Kidney epithelial cell (primary cell): ENCODE measurements around the gene ARAP3. TPM values are rescaled to one million over a fixed set of nuclear protein-coding genes. Genes with fewer than 3 reads are reported as not detected.
"Not testable (repeated sequence)": the region's sequence is repeated elsewhere in the genome, so short reads cannot be mapped to it uniquely, and the experiment has no call there.

ENCODE experiments used
- DNase-seq: peaks from one replicate; pipeline ENCODE4 v3.0.0-alpha.2; 2010; ENCODE audit warnings: low read depth
- H3K27me3 ChIP-seq: 2 replicates; pipeline ENCODE4 v1.6.0; 2011; ENCODE audit warnings: low read length; ENCODE audit not compliant: control insufficient read depth, insufficient read depth
- H3K36me3 ChIP-seq: 2 replicates; pipeline ENCODE4 v1.5.1; 2011; ENCODE audit warnings: low read length; ENCODE audit not compliant: control insufficient read depth, insufficient read depth
- H3K4me3 ChIP-seq: 2 replicates; pipeline ENCODE4 v1.5.1; 2011; ENCODE audit warnings: low read depth, mild to moderate bottlenecking, control low read depth, low read length
- total RNA-seq: library from RNA; depleted of rRNA; stranded (reverse); fragments of >200 nt; gene quantifications from 2 replicates; pipeline ENCODE4 v1.2.3, GENCODE V29; 2015
- TF ChIP-seq, protein P1 (sequence below): IDR thresholded peaks from 2 replicates; pipeline ENCODE4 v1.5.1; 2011; ENCODE audit warnings: mild to moderate bottlenecking, moderate library complexity, low read length, control low read depth, inconsistent platforms; ENCODE audit not compliant: insufficient read depth, poor library complexity, severe bottlenecking

ARAP3 gene
- total RNA-seq, result 9.2 and 10.8 TPM in 2 replicates

DNA sequence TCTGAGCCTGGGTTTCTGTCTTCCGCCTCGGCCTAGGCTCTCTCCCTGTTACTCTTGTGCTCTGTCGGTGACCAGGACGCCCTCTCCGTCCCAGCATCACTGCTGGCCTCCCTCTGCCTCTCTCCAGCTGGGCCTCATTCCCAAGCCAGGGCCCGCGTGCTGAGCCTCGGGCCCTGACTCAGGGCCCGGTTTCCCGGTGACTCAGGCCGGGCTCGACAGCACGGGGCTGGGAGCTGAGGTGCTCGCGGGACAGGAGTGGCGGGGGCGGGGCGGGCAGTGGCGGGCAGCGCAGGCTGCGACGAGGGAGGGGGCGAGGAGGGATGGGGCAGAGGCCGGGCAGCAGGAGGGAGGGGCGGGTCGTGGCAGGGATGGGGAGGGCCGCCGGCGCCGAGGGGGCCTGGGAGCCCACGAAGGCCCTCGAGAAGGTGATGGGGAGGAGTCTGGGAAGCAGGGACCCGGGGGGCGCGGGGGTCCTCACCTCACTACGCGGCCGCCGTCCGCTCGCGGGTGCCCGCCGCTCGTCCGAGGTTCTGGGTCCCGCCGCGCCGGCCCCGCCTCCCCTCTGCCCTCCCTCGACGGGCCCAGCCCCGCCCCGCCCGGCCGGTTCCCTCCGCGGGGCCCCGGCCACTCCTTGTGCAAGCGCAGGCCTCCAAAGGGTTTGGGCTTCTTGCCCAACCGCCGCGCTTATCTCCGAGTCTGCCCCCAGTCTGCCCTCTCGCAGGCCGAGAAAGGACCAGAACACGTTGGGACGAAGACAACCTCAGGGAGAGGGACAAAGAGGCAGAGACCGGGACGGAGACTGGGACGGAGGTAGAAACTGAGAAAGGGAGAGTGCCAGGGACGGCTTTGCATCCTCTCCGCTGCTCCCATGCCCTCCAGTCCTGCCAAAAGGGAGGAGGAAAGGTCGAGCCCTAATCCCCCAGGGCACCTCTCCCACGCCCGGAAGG, at the start of gene ARAP3:
ARAP3 (minus strand) TSS at position 536 of the 947 bp plus-strand sequence. CDS start 1,744 bp downstream, outside the sequence.
- peak; percentile 47 for DNase-seq
- Histone ChIP-seq H3K4me3 (peak within 1 kb of the TSS; percentile 42), H3K36me3 (no peaks in the 10 kb centered on the region), H3K27me3 (no peaks in the 10 kb centered on the region)
- TF ChIP-seq, protein P1, sequence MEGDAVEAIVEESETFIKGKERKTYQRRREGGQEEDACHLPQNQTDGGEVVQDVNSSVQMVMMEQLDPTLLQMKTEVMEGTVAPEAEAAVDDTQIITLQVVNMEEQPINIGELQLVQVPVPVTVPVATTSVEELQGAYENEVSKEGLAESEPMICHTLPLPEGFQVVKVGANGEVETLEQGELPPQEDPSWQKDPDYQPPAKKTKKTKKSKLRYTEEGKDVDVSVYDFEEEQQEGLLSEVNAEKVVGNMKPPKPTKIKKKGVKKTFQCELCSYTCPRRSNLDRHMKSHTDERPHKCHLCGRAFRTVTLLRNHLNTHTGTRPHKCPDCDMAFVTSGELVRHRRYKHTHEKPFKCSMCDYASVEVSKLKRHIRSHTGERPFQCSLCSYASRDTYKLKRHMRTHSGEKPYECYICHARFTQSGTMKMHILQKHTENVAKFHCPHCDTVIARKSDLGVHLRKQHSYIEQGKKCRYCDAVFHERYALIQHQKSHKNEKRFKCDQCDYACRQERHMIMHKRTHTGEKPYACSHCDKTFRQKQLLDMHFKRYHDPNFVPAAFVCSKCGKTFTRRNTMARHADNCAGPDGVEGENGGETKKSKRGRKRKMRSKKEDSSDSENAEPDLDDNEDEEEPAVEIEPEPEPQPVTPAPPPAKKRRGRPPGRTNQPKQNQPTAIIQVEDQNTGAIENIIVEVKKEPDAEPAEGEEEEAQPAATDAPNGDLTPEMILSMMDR, result no peak

DNA sequence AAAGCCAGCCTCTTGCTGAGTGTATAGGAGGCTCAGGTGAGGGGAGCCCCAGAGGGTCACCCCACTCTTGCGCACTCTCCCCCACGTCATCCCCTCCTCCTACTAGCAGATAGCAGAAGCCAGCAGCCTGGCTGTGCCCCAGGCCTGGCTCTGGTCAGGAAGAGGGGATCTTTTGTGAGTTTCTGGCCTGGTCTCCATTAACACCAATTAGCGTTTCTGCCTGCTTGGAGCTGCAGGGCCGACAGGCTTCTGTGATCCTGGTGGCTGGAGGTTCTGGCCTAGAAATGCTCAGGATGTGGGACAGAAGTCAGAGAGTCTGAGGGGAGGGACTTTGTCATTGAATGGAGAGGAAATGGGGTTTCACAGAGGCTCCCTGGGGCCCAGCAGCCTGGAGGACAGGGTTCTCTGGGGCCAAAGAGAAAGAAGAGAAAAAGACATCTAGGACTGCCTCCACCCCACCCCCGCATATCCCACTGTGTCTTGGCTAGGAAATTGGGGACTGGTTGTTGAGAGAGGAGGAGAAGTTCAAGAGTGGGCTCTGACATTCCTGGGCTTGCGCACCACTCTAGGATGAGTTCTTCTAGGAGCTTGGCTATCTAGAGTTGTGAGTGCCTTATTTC, 47.5 kb upstream of the ARAP3 start:
- TF ChIP-seq, protein P1, result no peak
- peaks cover 10% of the 10 kb centered on the region for H3K27me3 ChIP-seq
- no peak for DNase-seq
- H3K4me3 ChIP-seq, result no peak overlapping the region
- no peaks in the 10 kb centered on the region for H3K36me3 ChIP-seq

DNA sequence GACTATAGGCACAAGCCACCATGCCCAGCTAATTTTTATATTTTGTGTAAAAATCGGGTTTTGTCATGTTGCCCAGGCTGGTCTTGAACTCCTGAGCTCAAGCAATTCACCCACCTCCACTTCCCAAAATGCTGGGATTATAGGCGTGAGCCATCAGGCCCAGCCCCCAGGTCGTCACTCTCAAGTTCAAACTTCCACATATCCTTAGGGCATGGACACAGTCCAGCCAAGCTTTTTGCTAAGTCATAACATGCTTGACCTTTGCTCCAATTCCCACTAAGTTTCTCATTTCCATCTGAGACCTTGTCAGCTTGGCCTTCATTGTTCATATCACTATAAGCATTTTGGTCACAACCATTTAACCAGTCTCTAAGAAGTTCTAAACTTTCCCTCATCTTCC, 43.9 kb upstream of the ARAP3 start:
- TF ChIP-seq, protein P1, result no peak
- no peaks in the 10 kb centered on the region for H3K36me3 ChIP-seq
- no peak for DNase-seq
- H3K27me3 ChIP-seq, result peaks cover 5% of the 10 kb centered on the region
- H3K4me3 ChIP-seq, result no peak overlapping the region

GRCh38 chr5:141725174-141725573, 43.1 kb upstream of the ARAP3 start:
- not testable (repeated sequence) for DNase-seq, H3K4me3 ChIP-seq, H3K27me3 ChIP-seq, H3K36me3 ChIP-seq

DNA sequence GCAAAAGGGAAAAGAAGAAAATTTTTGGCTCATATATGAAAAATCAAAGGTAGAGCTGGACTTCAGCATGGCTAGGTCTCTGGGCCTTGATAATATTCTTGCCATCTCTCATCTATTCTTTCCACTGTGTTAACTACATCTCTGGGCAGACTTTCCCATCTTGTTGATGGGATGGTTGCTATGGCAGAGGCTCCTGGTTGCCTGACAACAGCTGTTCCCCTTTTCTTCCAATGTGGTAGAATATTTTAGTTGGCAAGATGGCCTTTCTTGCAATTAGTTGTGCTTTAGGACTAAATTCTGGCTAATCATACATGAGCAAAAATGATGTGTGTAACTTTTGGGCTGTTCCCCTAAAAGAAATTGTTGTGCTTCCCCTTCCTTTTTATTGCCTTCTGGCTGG, 40.2 kb upstream of the ARAP3 start:
- no peak overlapping the region for H3K4me3 ChIP-seq
- H3K27me3 ChIP-seq, result peaks cover 8% of the 10 kb centered on the region
- TF ChIP-seq, protein P1, result no peak
- no peak for DNase-seq
- H3K36me3 ChIP-seq, result no peaks in the 10 kb centered on the region

DNA sequence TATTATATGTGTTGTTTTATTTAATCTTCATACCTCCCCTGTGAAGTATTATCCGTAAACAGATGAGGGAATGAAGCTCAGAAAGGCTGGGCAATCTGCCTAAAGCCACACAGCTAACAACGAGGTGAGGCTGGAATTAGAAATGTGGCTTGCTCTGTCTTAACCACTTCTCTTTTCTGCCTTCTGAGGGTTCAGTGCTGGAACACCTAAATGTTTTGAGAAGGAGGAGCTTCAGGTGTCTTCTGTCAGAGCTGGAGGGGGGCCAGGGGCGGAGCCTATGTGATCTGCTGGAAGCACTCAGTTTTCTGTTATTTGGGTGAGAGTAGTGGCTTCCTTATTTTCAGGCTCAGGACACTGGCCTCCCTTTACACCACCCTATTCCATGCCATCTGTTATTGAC, 35.0 kb upstream of the ARAP3 start:
- TF ChIP-seq, protein P1, result no peak
- Histone ChIP-seq H3K4me3 (no peak overlapping the region), H3K36me3 (no peaks in the 10 kb centered on the region), H3K27me3 (peaks cover 9% of the 10 kb centered on the region)
- no peak for DNase-seq
